IMR-90 (cell line): ENCODE measurements around the gene HNMT. TPM values are rescaled to one million over a fixed set of nuclear protein-coding genes. Genes with fewer than 3 reads are reported as not detected.

Experiments
- ATAC-seq: fragments of 200-7000 bp; cut with Tn5 transposase; 2 replicates; pipeline ENCODE4 v1.9.1; 2020; ENCODE audit warnings: low read depth, mild to moderate bottlenecking, moderate library complexity
- BruUV-seq: library from RNA; stranded (reverse); fragments of 400-500 nt; replicated peaks from 2 replicates; lab custom pipeline; 2021; lab: Mats Ljungman, UMichigan
- CTCF ChIA-PET: fragments of 300-600 bp; formaldehyde crosslinking; extraction: SDS; loops from one replicate; lab custom pipeline; 2021; ENCODE audit warnings: antibody characterized with exemption; lab: Yijun Ruan, JAX
- POLR2A ChIA-PET: fragments of 300-600 bp; sonication (Branson Sonifier 250); formaldehyde crosslinking; loops from one replicate; lab custom pipeline; 2022; ENCODE audit warnings: antibody characterized with exemption; ENCODE audit not compliant: unreplicated experiment; lab: Charles Lee
- DNase-seq: peaks from one replicate; pipeline ENCODE4 v3.0.0; 2013
- H2AFZ ChIP-seq: replicated peaks from 2 replicates; pipeline ENCODE3; 2013; ENCODE audit warnings: low read length, mild to moderate bottlenecking; ENCODE audit not compliant: poor library complexity
- H2AK5ac ChIP-seq: 2 replicates; pipeline ENCODE4 v1.6.1; 2013; ENCODE audit warnings: low read depth, low read length, inconsistent platforms
- H2AK9ac ChIP-seq: replicated peaks from 2 replicates; pipeline ENCODE3; 2013; ENCODE audit warnings: mild to moderate bottlenecking, low read depth, low read length, moderate library complexity; ENCODE audit not compliant: poor library complexity
- H2BK120ac ChIP-seq: 2 replicates; pipeline ENCODE4 v1.6.1; 2013; ENCODE audit warnings: low read depth, low read length, inconsistent platforms
- H2BK15ac ChIP-seq: 3 replicates; pipeline ENCODE4 v1.6.1; 2013; ENCODE audit warnings: low read depth, low read length, inconsistent platforms
- H2BK20ac ChIP-seq: 2 replicates; pipeline ENCODE4 v1.6.1; 2013; ENCODE audit warnings: low read depth, mild to moderate bottlenecking, inconsistent platforms, low read length, moderate library complexity
- H2BK5ac ChIP-seq: 2 replicates; pipeline ENCODE4 v1.6.1; 2013; ENCODE audit warnings: mild to moderate bottlenecking, low read depth, low read length, inconsistent platforms; ENCODE audit not compliant: poor library complexity, severe bottlenecking
- H3K14ac ChIP-seq: replicated peaks from 2 replicates; pipeline ENCODE4 v1.6.1; 2013; ENCODE audit warnings: low read depth, low read length, inconsistent platforms
- H3K18ac ChIP-seq: 2 replicates; pipeline ENCODE4 v1.6.1; 2013; ENCODE audit warnings: low read depth, low read length, control low read depth
- H3K23ac ChIP-seq: 2 replicates; pipeline ENCODE4 v1.6.1; 2013; ENCODE audit warnings: low read depth, low read length, inconsistent platforms
- H3K27ac ChIP-seq: 2 replicates; pipeline ENCODE4 v1.5.1; 2013; ENCODE audit warnings: mild to moderate bottlenecking, control low read depth, low read length; ENCODE audit not compliant: insufficient read depth
- H3K27me3 ChIP-seq: 2 replicates; pipeline ENCODE4 v1.6.1; 2013; ENCODE audit warnings: low read length; ENCODE audit not compliant: control insufficient read depth, insufficient read depth
- H3K36me3 ChIP-seq: 2 replicates; pipeline ENCODE4 v1.6.1; 2013; ENCODE audit warnings: low read length, mixed read lengths; ENCODE audit not compliant: control insufficient read depth, insufficient read depth
- H3K4ac ChIP-seq: 2 replicates; pipeline ENCODE4 v1.6.1; 2013; ENCODE audit warnings: low read depth, low read length, inconsistent platforms
- H3K4me1 ChIP-seq: 2 replicates; pipeline ENCODE4 v1.6.1; 2013; ENCODE audit warnings: low read length, mixed read lengths; ENCODE audit not compliant: control insufficient read depth, insufficient read depth
- H3K4me2 ChIP-seq: 2 replicates; pipeline ENCODE4 v1.6.1; 2013; ENCODE audit warnings: low read depth, mild to moderate bottlenecking, control low read depth, low read length, moderate library complexity
- H3K4me3 ChIP-seq: 2 replicates; pipeline ENCODE4 v1.5.1; 2013; ENCODE audit warnings: low read depth, mild to moderate bottlenecking, control low read depth, low read length, moderate library complexity; ENCODE audit not compliant: insufficient read depth
- H3K56ac ChIP-seq: 2 replicates; pipeline ENCODE4 v1.6.1; 2013; ENCODE audit warnings: low read length, inconsistent platforms; ENCODE audit not compliant: insufficient read depth; ENCODE audit errors: extremely low read depth
- H3K79me1 ChIP-seq, 2 experiments: 2 replicates each; pipeline ENCODE4 v1.6.1; 2013; ENCODE audit warnings: low read length in 2 of 2, inconsistent platforms in 1 of 2, low read depth in 1 of 2
- H3K9ac ChIP-seq: 2 replicates; pipeline ENCODE4 v1.6.1; 2013; ENCODE audit warnings: low read depth, low read length, control low read depth
- H3K9me1 ChIP-seq: 2 replicates; pipeline ENCODE4 v1.6.1; 2013; ENCODE audit warnings: low read length, inconsistent platforms; ENCODE audit not compliant: insufficient read depth
- H3K9me3 ChIP-seq: 2 replicates; pipeline ENCODE4 v1.6.1; 2013; ENCODE audit warnings: low read length; ENCODE audit not compliant: control insufficient read depth, insufficient read depth
- H4K20me1 ChIP-seq: 2 replicates; pipeline ENCODE4 v1.6.1; 2013; ENCODE audit warnings: low read length, inconsistent platforms; ENCODE audit not compliant: insufficient read depth
- H4K5ac ChIP-seq: 2 replicates; pipeline ENCODE4 v1.6.1; 2013; ENCODE audit warnings: mild to moderate bottlenecking, low read depth, low read length, control low read depth
- H4K8ac ChIP-seq, 2 experiments: 2 replicates each; pipeline ENCODE4 v1.6.1; 2013; ENCODE audit warnings: low read depth in 2 of 2, low read length in 2 of 2, control low read depth in 1 of 2, inconsistent platforms in 1 of 2
- H4K91ac ChIP-seq: 2 replicates; pipeline ENCODE4 v1.6.1; 2013; ENCODE audit warnings: low read depth, low read length, inconsistent platforms; ENCODE audit not compliant: insufficient read depth
- BHLHE40 ChIP-seq: fragments of 150-350 bp; IDR thresholded peaks from 2 replicates; pipeline ENCODE4 v1.6.1; 2016; ENCODE audit warnings: mild to moderate bottlenecking, low read depth, low read length
- CHD1 ChIP-seq: IDR thresholded peaks from 2 replicates; pipeline ENCODE4 v1.6.1; 2012; ENCODE audit warnings: low read depth, low read length, improper control_type of control experiment
- CTCF ChIP-seq: conservative IDR thresholded peaks from 2 replicates; pipeline ENCODE4 v1.5.1; 2012; ENCODE audit warnings: mild to moderate bottlenecking, low read depth, low read length, improper control_type of control experiment
- ELK1 ChIP-seq: fragments of 150-350 bp; IDR thresholded peaks from 2 replicates; pipeline ENCODE4 v1.6.1; 2016; ENCODE audit warnings: low read depth, mild to moderate bottlenecking, low read length, moderate library complexity, borderline replicate concordance
- FOS ChIP-seq: fragments of 150-350 bp; IDR thresholded peaks from 2 replicates; pipeline ENCODE4 v1.6.1; 2016; ENCODE audit warnings: low read depth, low read length
- MAFK ChIP-seq: IDR thresholded peaks from 2 replicates; pipeline ENCODE4 v1.6.1; 2012; ENCODE audit warnings: low read depth, low read length, improper control_type of control experiment
- MAZ ChIP-seq: IDR thresholded peaks from 2 replicates; pipeline ENCODE4 v1.6.1; 2012; ENCODE audit warnings: low read depth, mild to moderate bottlenecking, low read length, improper control_type of control experiment, moderate library complexity, borderline replicate concordance
- MXI1 ChIP-seq: IDR thresholded peaks from 2 replicates; pipeline ENCODE4 v1.6.1; 2012; ENCODE audit warnings: low read depth, mild to moderate bottlenecking, low read length, moderate library complexity, borderline replicate concordance
- NFE2L2 ChIP-seq: fragments of 150-350 bp; IDR thresholded peaks from 2 replicates; pipeline ENCODE4 v1.6.1; 2016; ENCODE audit warnings: low read depth, mild to moderate bottlenecking, low read length
- POLR2A ChIP-seq: IDR thresholded peaks from 2 replicates; pipeline ENCODE4 v1.6.1; 2012; ENCODE audit warnings: mild to moderate bottlenecking, low read depth, low read length
- RAD21 ChIP-seq: IDR thresholded peaks from 2 replicates; pipeline ENCODE4 v1.6.1; 2012; ENCODE audit warnings: low read length, improper control_type of control experiment
- RCOR1 ChIP-seq: IDR thresholded peaks from 2 replicates; pipeline ENCODE4 v1.6.1; 2012; ENCODE audit warnings: mild to moderate bottlenecking, low read length, improper control_type of control experiment; ENCODE audit not compliant: insufficient replicate concordance
- RFX5 ChIP-seq: IDR thresholded peaks from 2 replicates; pipeline ENCODE4 v1.8.0; 2012; ENCODE audit warnings: low read depth, mild to moderate bottlenecking, low read length, moderate library complexity
- USF2 ChIP-seq: fragments of 150-350 bp; IDR thresholded peaks from 2 replicates; pipeline ENCODE4 v1.6.1; 2017; ENCODE audit warnings: mild to moderate bottlenecking, antibody characterized with exemption, low read length, low read depth
- WGBS, 2 experiments: methylation state at CpG; one replicate each; pipeline versions ENCODE4 v1.1.5 to v1.1.7; 2013; ENCODE audit warnings: missing lambda C conversion rate in 2 of 2; ENCODE audit not compliant: insufficient read length in 1 of 2; ENCODE audit errors: extremely low coverage in 2 of 2; 5-methylcytosine and 5-hydroxymethylcytosine counted together
- dilution Hi-C: fragments of 300-500 bp; cut with HindIII; formaldehyde crosslinking; loops from one replicate; pipeline ENCODE4 v1.14.3; 2018; ENCODE audit warnings: low sequenced_read_pairs; ENCODE audit not compliant: unreplicated experiment
- in situ Hi-C: fragments of 300-500 bp; cut with MboI; formaldehyde crosslinking; loops from 3 replicates; pipeline ENCODE4 v1.14.3; 2019; ENCODE audit warnings: low sequenced_read_pairs, inconsistent platforms, mixed read lengths
- intact Hi-C: fragments of 100-400 bp; cut with micrococcal nuclease; formaldehyde crosslinking; loops from 2 replicates; pipeline ENCODE4 v1.10.0; 2022
- polyA plus RNA-seq, 3 experiments: library from polyadenylated mRNA; depleted of rRNA; stranded (reverse); fragments of >200 nt; gene quantifications; 2 replicates each; pipeline ENCODE4 v1.2.3, GENCODE V29; 2012; ENCODE audit warnings: low replicate concordance in 1 of 3
- total RNA-seq: library from RNA; depleted of rRNA; stranded (reverse); fragments of >200 nt; gene quantifications from 2 replicates; pipeline ENCODE4 v1.2.3, GENCODE V29; 2012

Gene HNMT
- total and polyA plus RNA-seq, 2 of the 4 experiments (the other 2 are of a cell fraction) = 6.4 to 14.2 TPM

- no peaks in the 10 kb centered on the region for H3K79me1 ChIP-seq
- peaks cover 3% of the 10 kb centered on the region; the same call in 1 of the 2 replicates for H3K9me1 ChIP-seq
- H3K4me1 ChIP-seq = peaks cover 4% of the 10 kb centered on the region
- no peaks in the 10 kb centered on the region for H3K9me3 ChIP-seq
- H2BK15ac ChIP-seq = no peak overlapping the region
- CTCF ChIA-PET = interaction anchor here (2.1 kb wide), 1 partner anchor 138 kb away, joined by 6 read pairs; no protein-coding TSS in a partner anchor
- no peak overlapping the region for H3K27ac ChIP-seq
- H3K27me3 ChIP-seq = no peaks in the 10 kb centered on the region
- H3K56ac ChIP-seq = no peak overlapping the region
- no peak overlapping the region for H3K14ac ChIP-seq
- POLR2A ChIA-PET = no interaction called here
- no peak overlapping the region for H3K4ac ChIP-seq
- no peak overlapping the region for H2AK5ac ChIP-seq
- no peak overlapping the region; the same call in none of the 2 replicates for H2BK20ac ChIP-seq
- ATAC-seq (no peak), DNase-seq (peak; percentile 12)
- in situ Hi-C loops = loop anchor here (10.0 kb wide), 1 partner anchor 322 kb away; no protein-coding TSS in a partner anchor
- no peak overlapping the region for H4K8ac ChIP-seq
- no peak overlapping the region for H3K18ac ChIP-seq
- intact Hi-C loops = no loop called here
- no peak overlapping the region for H3K4me3 ChIP-seq
- no peak overlapping the region for H3K4me2 ChIP-seq
- WGBS, 2 experiments = no CpG with 5 or more reads among the region's 9 CpGs
- H4K91ac ChIP-seq = no peak overlapping the region; the same call in 1 of the 2 replicates
- no TSS peak for BruUV-seq
- H3K23ac ChIP-seq = no peak overlapping the region
- no peak overlapping the region for H2BK5ac ChIP-seq
- H2BK120ac ChIP-seq = 0 out of 2 replicates have a peak overlapping the region, but pooled peaks have one; percentile 30
- H4K5ac ChIP-seq = no peak overlapping the region; the same call in 1 of the 2 replicates
- no peaks in the 10 kb centered on the region for H3K36me3 ChIP-seq
- H3K9ac ChIP-seq = no peak overlapping the region
- no peak overlapping the region for H2AK9ac ChIP-seq
- H2AFZ ChIP-seq = no peak overlapping the region
- dilution Hi-C loops = no loop called here
- TF ChIP-seq CHD1 = no peak
- no peak for TF ChIP-seq MAZ
- TF ChIP-seq MXI1 = no peak
- no peak for TF ChIP-seq CTCF
- TF ChIP-seq MAFK = no peak
- no peak for TF ChIP-seq RFX5
- TF ChIP-seq FOS = no peak
- TF ChIP-seq BHLHE40 = no peak
- no peak for TF ChIP-seq POLR2A
- no peak for TF ChIP-seq RCOR1
- no peak for TF ChIP-seq RAD21
- TF ChIP-seq NFE2L2 = no peak
- TF ChIP-seq USF2 = no peak
- TF ChIP-seq ELK1 = no peak
- no peaks in the 10 kb centered on the region for H4K20me1 ChIP-seq
Observed at GRCh38 chr2:137952586-137953129, 11.6 kb upstream of the HNMT start.
